Left cardiac atrium (tissue), 4 donors: ENCODE measurements around the gene CHPF2. TPM values are rescaled to one million over a fixed set of nuclear protein-coding genes. Genes with fewer than 3 reads are reported as not detected.

Source experiments
- ATAC-seq, 2 donors: fragments of 200-7000 bp; cut with Tn5 transposase; one replicate each; pipeline ENCODE4 v1.9.1; 2020; ENCODE audit warnings: mild to moderate bottlenecking in 2 of 2, moderate library complexity in 2 of 2
- DNase-seq: peaks from one replicate; pipeline ENCODE4 v3.0.0-alpha.2; 2020
- intact Hi-C, 2 donors: fragments of 100-400 bp; cut with DNase I; formaldehyde crosslinking; loops; one replicate each; pipeline versions ENCODE4 v1.14.1 to v1.15.1; 2022 to 2023
- total RNA-seq, 2 donors: library from RNA; stranded (reverse); fragmentation: NEBNext Ultra II Directional; extraction: Animal tissue kit (Norgen Biotek cat#: 25700); gene quantifications; one replicate each; pipeline ENCODE4 v1.2.1, GENCODE V29; 2021
- donor health status: DM: no; HTN: yes; CAD: no.
- donor health status: DM: no; HTN: yes; CAD: no; lungs with severe emphysema.
- donor health status: DM: yes; HTN: yes; CAD: no.
- donor health status: Dilated cardiomyopathy.

Gene CHPF2
- total RNA-seq, 2 donors from 2014 or later, result 15.0 to 34.5 TPM

DNA sequence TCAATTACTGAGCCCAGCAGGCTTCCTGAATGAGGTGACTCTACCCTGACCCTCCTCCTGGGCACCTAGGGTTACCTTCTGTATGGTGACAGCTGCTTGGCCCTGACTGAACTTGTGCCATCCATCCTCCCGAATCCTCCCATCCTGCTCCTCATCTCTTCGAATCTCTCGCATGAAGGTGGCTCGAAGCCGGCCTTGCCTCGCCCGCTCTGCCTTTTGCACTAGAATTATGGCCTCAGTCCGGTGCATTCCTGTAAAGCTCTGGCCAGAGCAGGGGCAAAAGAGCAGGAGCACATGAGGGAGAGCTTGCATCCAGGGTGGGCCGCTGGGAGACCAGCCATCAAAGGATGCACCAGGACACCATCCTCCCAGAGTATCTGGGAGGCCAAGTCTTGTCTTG, 29.4 kb upstream of the CHPF2 start:
- ATAC-seq (no peak), DNase-seq (no peak)
- intact Hi-C loops, result no loop called here

GRCh38 chr7:151204383-151205032, 27.8 kb upstream of the CHPF2 start:
- no peak for DNase-seq
- intact Hi-C loops, result no loop called here
- no peak for ATAC-seq

DNA sequence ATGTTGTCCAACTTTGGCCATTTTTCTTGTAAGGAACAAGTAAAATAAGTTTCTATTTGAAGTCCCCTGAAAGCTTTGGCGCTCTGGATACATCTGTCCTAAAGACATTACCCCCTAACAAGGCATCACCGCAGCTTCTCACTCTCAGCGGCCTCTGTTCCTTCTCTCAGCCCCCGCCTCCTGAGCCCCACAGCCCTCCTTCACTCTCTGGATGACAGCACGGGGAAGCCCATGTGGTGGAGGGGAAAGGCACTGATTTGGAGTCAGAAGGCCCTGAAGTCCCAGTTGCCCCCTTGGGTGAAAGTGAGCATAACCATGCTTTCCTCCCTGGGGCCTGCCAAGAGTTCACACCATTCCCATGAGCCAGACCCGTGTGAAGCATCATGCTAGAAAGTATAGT, 26.6 kb upstream of the CHPF2 start:
- intact Hi-C loops, result no loop called here
- ATAC-seq, result no peak
- no peak for DNase-seq

DNA sequence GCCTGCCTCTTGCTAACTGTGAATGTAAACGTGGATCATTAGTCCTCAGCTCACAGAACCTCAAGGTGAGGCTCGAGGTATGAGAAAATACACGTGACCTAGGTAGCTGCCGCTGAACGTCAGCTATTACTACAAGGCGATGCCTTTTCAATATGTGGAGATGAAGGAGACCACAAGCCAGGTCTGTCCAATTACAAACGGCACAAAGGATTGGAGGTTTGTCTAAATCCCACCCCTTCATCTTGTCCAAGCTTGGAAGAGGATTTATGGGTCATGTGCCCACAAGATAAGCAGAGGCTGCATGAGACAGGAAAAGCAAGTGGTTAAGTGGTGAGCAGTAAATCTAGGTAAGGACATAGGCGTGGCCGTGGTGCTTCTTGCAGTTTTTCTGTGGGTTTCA, 25.4 kb upstream of the CHPF2 start:
- intact Hi-C loops, result no loop called here
- ATAC-seq (no peak), DNase-seq (no peak)

DNA sequence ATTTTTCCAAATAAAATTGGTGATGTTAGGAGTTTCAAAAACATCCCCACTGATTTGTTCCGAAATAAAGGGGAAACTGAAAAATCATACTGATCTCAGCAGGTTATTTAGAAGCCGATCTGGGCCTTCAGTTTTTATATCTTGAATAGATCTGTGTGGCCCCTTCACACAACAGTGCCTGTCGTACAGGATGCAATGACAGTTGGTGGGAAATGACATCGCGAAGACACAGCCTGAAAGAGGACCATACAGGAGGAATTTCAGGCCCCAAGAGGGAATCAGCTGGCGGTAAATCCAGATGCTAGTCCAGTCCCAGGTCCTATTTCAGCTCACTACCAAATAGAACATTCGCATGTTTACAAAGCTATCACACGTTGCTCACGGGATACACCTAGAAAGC, 25.0 kb upstream of the CHPF2 start:
- ATAC-seq (no peak), DNase-seq (no peak)
- intact Hi-C loops, result no loop called here

DNA sequence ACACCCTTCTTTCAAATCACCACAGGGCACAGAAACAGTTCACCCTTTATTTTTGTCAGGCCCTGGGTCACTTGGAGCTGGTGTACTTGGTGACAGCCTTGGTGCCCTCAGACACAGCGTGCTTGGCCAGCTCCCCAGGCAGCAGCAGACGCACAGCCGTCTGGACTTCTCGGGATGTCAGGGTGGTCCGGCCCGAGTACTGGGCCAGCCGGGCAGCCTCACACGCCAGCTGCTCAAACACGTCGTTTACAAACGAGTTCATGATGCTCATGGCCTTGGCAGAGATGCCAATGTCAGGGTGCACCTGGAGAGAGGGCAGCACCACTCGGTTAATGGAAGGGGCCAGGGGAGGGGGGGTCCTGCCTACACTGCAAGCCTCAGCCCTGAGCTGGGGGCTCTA, 24.5 kb upstream of the CHPF2 start:
- ATAC-seq, result no peak
- DNase-seq, result no peak
- intact Hi-C loops, result no loop called here

DNA sequence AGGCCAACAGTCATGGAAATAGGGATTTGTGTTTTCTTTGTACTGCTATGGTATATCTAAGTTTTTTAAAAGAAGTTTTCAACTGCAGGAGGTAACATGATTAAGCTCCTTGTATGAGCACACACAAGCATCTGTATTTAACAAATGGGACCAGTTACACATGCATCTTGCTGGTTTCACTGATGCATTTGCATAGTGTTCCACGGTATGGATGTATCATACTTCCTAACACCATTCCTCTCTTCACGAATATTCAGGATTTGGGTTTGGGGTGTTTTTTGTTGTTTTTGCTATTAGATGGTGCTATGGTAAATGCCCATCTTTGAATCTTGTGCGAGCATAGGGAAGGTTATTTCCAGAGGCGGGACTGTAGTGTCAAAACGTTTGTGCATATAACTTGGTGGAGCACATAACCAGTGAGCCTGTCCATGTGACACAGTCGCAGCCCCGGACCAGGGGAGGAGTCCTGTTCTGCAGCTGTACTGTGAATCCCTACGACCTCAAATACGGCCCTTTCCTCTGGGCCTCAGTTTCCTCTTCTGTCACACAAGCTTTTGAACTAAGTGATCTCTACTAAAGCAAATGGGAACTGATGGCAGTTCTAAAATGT, 23.9 kb upstream of the CHPF2 start:
- intact Hi-C loops, result no loop called here
- ATAC-seq, result no peak
- no peak for DNase-seq

DNA sequence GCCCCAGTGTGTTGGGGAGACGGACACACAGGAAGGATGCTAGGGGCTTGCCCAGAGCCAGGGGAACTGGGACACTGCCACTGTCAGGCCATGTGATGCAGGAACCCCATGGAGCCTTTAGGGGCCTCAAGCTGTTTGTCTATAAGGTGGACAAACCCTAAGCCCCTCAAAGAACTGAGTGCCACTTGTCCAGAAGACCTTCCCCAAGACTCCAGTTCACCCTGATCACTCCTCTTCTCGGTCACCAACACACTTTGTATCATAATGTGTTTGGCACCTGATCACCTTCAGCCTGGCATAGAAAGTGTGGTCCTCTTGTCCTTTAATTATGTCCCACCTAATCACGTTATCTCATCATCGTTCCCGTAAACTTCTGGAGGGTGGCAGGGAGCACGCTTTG, 22.7 kb upstream of the CHPF2 start:
- intact Hi-C loops, result no loop called here
- ATAC-seq (no peak), DNase-seq (no peak)

- intact Hi-C loops, result no loop called here
These were observed 22.0 kb upstream of the CHPF2 start, which contains the start of gene H2BK1 for GRCh38 chr7:151210087-151210854. Gene H2BK1, minus strand, starts transcription at chr7:151210488. Its CDS starts 170 bp downstream, at chr7:151210318.

GRCh38 chr7:151211155-151211772, 21.0 kb upstream of the CHPF2 start:
- intact Hi-C loops, result no loop called here
- no peak for ATAC-seq

More at GRCh38 chr7:151210087-151210854, 22.0 kb upstream of the CHPF2 start, which contains the start of gene H2BK1:
- ATAC-seq, result no peak
- no peak for DNase-seq

DNA sequence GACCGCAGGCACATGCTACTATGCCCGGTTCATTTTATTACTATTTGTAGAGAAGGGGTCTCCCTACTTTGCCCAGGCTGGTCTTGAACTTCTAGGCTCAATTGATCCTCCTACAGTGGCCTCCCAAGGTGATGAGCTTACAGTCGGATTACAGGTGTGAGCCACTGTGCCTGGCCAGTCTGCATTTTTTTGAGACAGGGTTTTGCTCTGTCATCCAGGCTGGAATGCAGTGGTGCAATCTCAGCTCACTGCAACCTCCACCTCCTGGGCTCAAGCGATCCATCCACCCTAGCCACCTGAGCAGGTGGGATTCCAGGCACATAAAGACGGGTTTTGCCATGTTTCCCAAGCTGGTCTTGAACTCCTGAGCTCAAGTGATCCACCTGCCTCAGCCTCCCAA, 19.7 kb upstream of the CHPF2 start:
- DNase-seq (no peak), ATAC-seq (no peak)
- intact Hi-C loops, result no loop called here

More at GRCh38 chr7:151211155-151211772, 21.0 kb upstream of the CHPF2 start:
- no peak for DNase-seq

DNA sequence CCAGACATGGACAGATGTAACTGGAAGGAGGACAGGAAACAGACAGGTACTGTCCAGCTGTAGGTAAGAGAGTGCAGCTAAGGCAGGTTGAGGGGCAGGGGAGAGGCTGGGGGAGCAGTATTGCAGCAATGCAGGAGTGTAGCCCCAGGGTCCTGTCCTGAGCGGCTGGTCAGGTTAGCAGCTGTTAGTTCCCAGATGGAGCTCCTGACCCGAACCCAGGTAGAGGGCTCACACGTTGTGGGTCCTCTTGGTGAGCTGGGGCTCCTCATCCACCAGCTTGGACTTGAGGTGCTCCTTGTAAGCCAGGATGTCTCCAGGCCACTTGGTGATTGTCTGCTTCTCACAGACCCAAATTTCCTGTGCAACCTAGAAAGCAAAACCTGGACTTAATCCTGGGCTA, 18.5 kb upstream of the CHPF2 start:
- ATAC-seq, result no peak
- intact Hi-C loops, result no loop called here
- DNase-seq, result no peak

- intact Hi-C loops, result no loop called here
- DNase-seq (no peak), ATAC-seq (no peak)
These were observed 16.9 kb upstream of the CHPF2 start for GRCh38 chr7:151215396-151215795.

DNA sequence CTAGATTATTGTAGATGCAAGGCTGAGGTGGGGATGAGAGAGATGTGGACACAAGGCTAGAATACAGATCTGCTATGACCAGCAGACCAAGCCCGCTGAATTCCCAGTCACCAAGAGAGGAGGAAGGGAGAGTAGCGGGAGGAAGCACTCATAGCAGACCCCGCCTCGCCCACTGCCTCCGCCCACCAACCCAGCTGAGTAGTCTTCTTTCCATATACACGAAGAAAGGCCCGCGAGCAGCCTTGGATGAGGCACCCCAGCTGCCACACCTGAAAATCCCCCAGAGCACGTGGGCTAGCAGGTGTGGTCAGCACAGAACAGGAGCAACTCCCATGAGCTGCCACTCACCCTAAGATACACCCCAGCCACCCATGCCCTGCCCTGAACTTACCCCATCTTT, 14.1 kb upstream of the CHPF2 start:
- intact Hi-C loops, result no loop called here
- DNase-seq (no peak), ATAC-seq (no peak)

- DNase-seq (no peak), ATAC-seq (no peak)
- intact Hi-C loops, result loop anchor here in 1 of 2 donors (10.0 kb wide), 1 partner anchor 169 kb away; the partner anchor contains the start of genes CDK5 and SLC4A2
These were observed 8.6 kb upstream of the CHPF2 start for GRCh38 chr7:151223728-151224127.

DNA sequence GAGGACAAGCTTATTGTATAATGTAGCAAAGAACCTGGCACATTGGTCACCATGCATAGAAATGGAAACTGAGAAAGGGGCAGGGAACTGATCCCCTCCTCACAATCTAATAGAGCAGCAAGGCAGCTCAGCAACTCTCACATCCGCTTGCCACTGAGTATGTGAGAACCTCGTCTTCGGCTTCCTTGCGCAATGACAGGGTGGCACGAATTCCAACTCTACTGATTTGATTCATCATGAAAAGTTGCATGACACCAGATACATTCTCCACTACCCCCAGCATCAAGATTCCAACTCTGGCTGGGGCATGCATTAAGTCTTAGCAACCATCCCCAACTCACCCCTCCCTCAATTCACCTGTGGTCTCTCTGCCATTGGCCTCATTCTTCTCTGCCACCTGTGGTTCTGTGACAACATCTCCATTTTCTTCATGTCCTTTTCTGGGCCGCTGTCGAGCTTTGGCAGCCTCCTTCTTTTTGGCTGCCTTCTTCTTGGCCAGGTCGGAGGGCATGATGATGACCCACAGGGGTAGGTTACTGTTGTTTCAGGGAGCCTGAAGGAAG, 6.3 kb upstream of the CHPF2 start:
- DNase-seq (no peak), ATAC-seq (no peak)
- intact Hi-C loops, result loop anchor here in 1 of 2 donors (10.0 kb wide), 1 partner anchor 171 kb away; the partner anchor contains the start of genes CDK5 and SLC4A2

GRCh38 chr7:151226560-151226874, 5.8 kb upstream of the CHPF2 start:
- intact Hi-C loops, result loop anchor here in 1 of 2 donors (10.0 kb wide), 1 partner anchor 172 kb away; the partner anchor contains the start of genes CDK5 and SLC4A2
- ATAC-seq, result peak in 1 of 2 donors; percentile 3
- DNase-seq, result no peak

- intact Hi-C loops, result loop anchor here in 1 of 2 donors (10.0 kb wide), 1 partner anchor 172 kb away; the partner anchor contains the start of genes CDK5 and SLC4A2
- peak; percentile 99 for ATAC-seq
- DNase-seq, result peak; percentile 99
These were observed 5.2 kb upstream of the CHPF2 start, which contains the start of gene ABCF2 for GRCh38 chr7:151226875-151227782. Gene ABCF2, minus strand, starts transcription at chr7:151227205. Its CDS starts 747 bp downstream, at chr7:151226458.
